ENCODE results near the gene RNF157. TPM values are rescaled to one million over a fixed set of nuclear protein-coding genes. Genes with fewer than 3 reads are reported as not detected.

Gene RNF157
- total RNA-seq, 6 donors from 2014 or later = 1.1 to 14.7 (median 2.5) TPM

DNA sequence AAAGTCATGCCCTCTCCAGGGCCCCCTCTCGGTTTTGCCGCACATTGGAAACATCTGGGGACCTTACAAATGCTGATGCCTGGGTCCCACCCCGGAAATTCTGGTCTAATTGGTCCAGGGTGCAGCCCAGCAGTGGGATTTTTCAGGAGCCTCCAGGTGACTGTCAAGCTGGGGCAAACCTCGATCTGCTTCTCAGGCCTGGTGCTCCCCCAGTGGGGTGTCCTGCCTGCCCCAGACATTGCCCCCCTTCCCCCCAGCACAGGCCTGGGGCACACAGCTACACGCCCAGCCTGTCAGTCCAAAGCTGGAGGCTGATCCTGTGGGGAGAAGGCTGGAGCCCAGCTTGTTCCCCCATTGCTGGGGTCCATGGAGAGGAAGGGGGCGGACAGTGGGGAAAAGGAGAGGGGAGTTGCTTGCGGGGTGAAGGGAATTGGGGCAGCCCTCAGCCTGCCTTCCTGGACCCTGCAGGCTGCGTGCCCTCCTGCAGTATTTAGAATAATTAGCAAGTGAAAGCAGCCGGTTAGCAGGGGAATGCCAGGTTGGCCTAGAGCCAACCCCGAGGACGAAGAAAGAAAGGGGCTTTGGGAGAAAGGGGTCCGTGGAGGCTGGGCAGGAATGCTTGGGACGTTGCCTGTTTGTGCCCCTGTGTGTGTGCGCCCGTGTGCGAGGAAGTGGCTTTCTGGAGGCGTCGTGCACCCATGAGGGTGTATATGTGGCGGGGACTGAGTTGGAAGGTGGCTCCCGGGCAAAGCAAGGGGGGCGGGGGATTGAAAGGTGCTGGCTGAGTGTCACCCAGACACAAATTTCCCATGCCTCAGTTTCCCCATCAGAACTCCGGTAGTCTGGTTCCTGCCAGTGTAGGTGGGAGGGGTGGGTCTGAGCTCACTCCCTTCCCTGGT lies 105.1 kb downstream of the RNF157 start:
- no peak overlapping the region for H3K4me3 ChIP-seq
- H3K27me3 ChIP-seq = peaks cover 3 to 15% (median 7%) of the 10 kb centered on the region in 4 donors
- peaks cover 4 to 47% (median 18%) of the 10 kb centered on the region in 4 donors for H3K4me1 ChIP-seq
- H3K36me3 ChIP-seq = no peaks in the 10 kb centered on the region
- TF ChIP-seq POLR2A (IDR thresholded peaks at IDR 0.05) = no peak
- TF ChIP-seq POLR2AphosphoS5 (IDR thresholded peaks at IDR 0.05) = no peak
- TF ChIP-seq, protein P1, sequence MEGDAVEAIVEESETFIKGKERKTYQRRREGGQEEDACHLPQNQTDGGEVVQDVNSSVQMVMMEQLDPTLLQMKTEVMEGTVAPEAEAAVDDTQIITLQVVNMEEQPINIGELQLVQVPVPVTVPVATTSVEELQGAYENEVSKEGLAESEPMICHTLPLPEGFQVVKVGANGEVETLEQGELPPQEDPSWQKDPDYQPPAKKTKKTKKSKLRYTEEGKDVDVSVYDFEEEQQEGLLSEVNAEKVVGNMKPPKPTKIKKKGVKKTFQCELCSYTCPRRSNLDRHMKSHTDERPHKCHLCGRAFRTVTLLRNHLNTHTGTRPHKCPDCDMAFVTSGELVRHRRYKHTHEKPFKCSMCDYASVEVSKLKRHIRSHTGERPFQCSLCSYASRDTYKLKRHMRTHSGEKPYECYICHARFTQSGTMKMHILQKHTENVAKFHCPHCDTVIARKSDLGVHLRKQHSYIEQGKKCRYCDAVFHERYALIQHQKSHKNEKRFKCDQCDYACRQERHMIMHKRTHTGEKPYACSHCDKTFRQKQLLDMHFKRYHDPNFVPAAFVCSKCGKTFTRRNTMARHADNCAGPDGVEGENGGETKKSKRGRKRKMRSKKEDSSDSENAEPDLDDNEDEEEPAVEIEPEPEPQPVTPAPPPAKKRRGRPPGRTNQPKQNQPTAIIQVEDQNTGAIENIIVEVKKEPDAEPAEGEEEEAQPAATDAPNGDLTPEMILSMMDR (IDR thresholded peaks at IDR 0.05) = no peak
- TF ChIP-seq EP300 (IDR thresholded peaks at IDR 0.05) = no peak
- no peak overlapping the region for H3K27ac ChIP-seq
- H3K9me3 ChIP-seq = no peaks in the 10 kb centered on the region
- ATAC-seq (ENCODE audit: low FRiP score in 2 of 2) (no peak), DNase-seq (no peak)
- 51 to 62% methylated on average over 19 to 22 of the region's 22 CpGs for WGBS, 2 donors

DNA sequence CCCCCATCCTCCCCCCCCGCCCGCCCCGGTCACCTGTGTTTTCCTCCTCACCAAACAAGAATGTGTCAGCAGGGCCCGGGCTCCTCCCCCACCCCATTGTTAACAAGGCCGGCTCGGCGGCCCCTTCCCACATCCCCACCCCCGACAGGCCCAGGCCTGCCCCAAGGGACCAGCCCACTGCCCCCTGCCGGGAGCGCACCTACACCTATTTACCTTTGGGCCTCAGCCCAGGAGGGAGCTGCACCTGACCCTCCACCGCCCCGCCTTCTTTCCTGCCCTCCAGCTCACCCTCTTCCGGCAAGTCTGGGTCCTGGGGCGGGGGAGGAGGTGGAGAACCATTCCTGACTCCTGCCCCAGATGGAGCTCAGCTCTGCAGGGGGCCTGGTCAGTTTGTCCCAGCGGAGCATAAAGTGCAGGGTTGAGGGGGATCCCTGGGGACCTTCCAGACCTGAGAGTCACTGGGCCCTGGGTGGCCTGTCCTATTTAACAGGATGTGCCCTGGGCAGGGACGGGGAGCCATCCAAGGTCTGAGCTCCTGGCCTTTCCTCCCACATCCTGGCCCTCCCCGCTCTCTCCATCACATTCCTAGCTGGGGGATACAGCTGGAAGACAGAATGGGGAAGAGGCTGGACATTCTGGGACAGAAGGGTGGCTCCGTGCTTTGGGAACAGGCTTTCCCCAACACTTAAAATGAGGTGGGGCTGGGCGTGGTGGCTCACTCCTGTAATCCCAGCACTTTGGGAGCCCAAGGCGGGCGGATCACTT lies 107.5 kb downstream of the RNF157 start:
- 47 to 75% methylated on average over 6 to 18 of the region's 21 CpGs for WGBS, 2 donors
- Histone ChIP-seq H3K27ac (peak overlapping the region in 1 of 4 donors; percentile 15), H3K4me1 (peaks cover 0 to 24% (median 5%) of the 10 kb centered on the region in 4 donors), H3K4me3 (peak overlapping the region in 3 of 4 donors; percentile 2 to 32 (median 24)), H3K36me3 (no peaks in the 10 kb centered on the region), H3K27me3 (no peaks in the 10 kb centered on the region), H3K9me3 (no peaks in the 10 kb centered on the region)
- peak; percentile 27 to 81 for ATAC-seq (ENCODE audit: low FRiP score in 2 of 2)
- peak; percentile 83 to 84 for DNase-seq
- TF ChIP-seq, protein P1 (IDR thresholded peaks at IDR 0.05) = peak in 1 of 6 experiments; percentile 25
- TF ChIP-seq EP300 (IDR thresholded peaks at IDR 0.05) (no peak), POLR2A (IDR thresholded peaks at IDR 0.05) (peak in 1 of 4 donors; percentile 27), POLR2AphosphoS5 (IDR thresholded peaks at IDR 0.05) (peak in 1 of 2 donors; percentile 10)

DNA sequence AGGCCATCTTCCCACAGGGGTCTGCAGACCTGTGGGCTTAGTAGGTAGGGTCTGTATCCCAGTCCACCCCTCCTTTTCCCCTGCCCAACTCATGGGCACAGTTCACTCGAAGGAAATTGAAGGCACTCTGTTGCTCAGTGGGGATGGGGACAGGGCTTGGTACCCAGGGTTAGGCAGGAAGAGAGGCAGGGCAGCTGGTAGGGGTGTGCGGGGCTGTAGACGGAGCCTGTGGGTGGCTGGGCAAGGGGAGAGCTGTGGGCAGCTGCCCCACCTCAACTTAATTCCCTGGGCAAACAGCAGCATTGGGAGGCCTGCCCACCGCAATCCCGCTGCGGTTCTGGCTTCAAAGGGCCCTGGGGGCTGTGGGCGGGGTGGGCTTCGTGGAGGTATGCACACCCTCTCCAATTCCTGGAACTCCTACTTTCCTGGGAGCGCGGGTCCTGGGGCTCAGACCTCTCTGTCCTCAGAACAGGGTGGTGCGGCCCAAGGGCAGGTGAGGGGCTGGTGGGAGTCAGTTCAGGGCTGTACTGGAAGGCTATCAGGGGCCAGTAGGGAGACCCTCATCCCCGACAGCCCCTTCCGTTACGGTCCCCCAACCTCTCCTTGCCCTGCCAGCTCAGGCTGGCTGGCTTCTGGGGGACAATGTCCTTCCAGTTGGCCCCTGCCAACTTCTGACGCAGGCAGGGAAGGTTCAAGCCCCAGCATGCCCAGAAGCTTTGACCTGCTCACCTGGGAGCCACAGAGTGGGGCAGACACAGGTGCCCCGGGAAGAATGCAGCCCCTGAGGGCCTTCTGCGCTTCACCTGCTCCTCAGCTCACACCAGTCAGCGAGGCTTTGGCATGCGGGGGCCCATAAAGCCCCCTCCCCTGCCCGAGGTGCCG lies 108.4 kb downstream of the RNF157 start:
- Histone ChIP-seq H3K4me1 (peaks cover 0 to 19% (median 2%) of the 10 kb centered on the region in 4 donors), H3K27me3 (no peaks in the 10 kb centered on the region), H3K4me3 (peak overlapping the region in 3 of 4 donors; percentile 2 to 32 (median 24)), H3K27ac (no peak overlapping the region), H3K36me3 (no peaks in the 10 kb centered on the region), H3K9me3 (no peaks in the 10 kb centered on the region)
- ATAC-seq (ENCODE audit: low FRiP score in 2 of 2) = no peak
- 66 to 71% methylated on average over 10 to 21 of the region's 21 CpGs for WGBS, 2 donors
- TF ChIP-seq, protein P1 (IDR thresholded peaks at IDR 0.05) = no peak
- TF ChIP-seq EP300 (IDR thresholded peaks at IDR 0.05) (no peak), POLR2AphosphoS5 (IDR thresholded peaks at IDR 0.05) (no peak), POLR2A (IDR thresholded peaks at IDR 0.05) (no peak)
- no peak for DNase-seq

DNA sequence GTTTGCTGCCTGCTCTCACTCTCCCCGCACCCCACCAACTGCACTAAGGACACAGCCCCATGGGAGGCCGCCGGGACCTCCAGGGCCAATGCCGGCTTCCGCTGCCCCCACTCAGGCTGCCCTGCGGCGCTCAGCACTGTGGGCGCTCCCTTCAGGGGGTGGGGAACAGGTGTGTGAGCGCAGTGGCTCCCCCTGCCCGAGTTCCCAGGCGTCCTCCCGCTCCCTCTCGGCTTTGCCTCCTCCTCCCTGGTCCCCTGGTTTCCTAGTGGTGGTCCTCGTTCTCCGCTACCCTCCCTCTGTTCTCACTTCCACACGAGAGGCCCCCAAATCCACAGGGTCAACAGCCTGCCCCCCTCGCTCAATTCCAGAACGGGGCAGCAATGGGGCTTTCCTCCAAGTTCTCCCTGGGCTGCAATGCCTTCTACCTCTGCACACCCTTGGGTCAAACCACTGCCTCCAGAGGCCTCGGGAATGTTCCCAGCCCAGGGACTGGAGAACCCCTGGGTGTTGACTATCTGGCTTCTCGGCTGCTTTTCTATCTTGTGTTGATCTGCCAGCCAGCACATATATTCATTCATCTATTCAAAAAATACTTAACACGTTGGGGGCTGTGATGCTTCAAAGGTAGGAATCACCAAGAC lies 109.1 kb downstream of the RNF157 start:
- DNase-seq (no peak), ATAC-seq (ENCODE audit: low FRiP score in 2 of 2) (no peak)
- Histone ChIP-seq H3K27me3 (no peaks in the 10 kb centered on the region), H3K27ac (no peak overlapping the region), H3K9me3 (no peaks in the 10 kb centered on the region), H3K4me1 (peaks cover 0 to 19% (median 2%) of the 10 kb centered on the region in 4 donors), H3K4me3 (no peak overlapping the region), H3K36me3 (no peaks in the 10 kb centered on the region)
- no peak for TF ChIP-seq POLR2AphosphoS5 (IDR thresholded peaks at IDR 0.05)
- no peak for TF ChIP-seq EP300 (IDR thresholded peaks at IDR 0.05)
- TF ChIP-seq, protein P1 (IDR thresholded peaks at IDR 0.05) = no peak
- no peak for TF ChIP-seq POLR2A (IDR thresholded peaks at IDR 0.05)
- WGBS, 2 donors = 75 to 85% methylated on average over 21 of the region's 21 CpGs
